HG02623 (cell line): ENCODE results near the gene HNRNPUL1.
"Not testable (repeated sequence)": the region's sequence is repeated elsewhere in the genome, so short reads cannot be mapped to it uniquely, and the experiment has no call there.

ENCODE experiments used
- ATAC-seq: cut with Tn5 transposase; IDR thresholded peaks from one replicate; pipeline ENCODE4 v1.9.1; 2021; ENCODE audit warnings: moderate library complexity; ENCODE audit not compliant: unreplicated experiment

HNRNPUL1 gene

GRCh38 chr19:41263850-41264580 lies at the start of gene HNRNPUL1:
Gene HNRNPUL1, plus strand, starts transcription at chr19:41264372. Its CDS starts 132 bp downstream, at chr19:41264504.
- peak; percentile 63 for ATAC-seq

- ATAC-seq = no peak
These were observed 46.4 kb upstream of the HNRNPUL1 start for GRCh38 chr19:41217741-41218140.

GRCh38 chr19:41218249-41218614 lies 45.9 kb upstream of the HNRNPUL1 start:
- no peak for ATAC-seq

- ATAC-seq = no peak
These were observed 45.3 kb upstream of the HNRNPUL1 start, which contains the start of gene AXL for GRCh38 chr19:41218615-41219507. Gene AXL, plus strand, starts transcription at chr19:41219223. Its CDS starts 170 bp downstream, at chr19:41219393.

- no peak for ATAC-seq
These were observed 44.1 kb upstream of the HNRNPUL1 start for GRCh38 chr19:41219924-41220567.

- no peak for ATAC-seq
These were observed 43.4 kb upstream of the HNRNPUL1 start for GRCh38 chr19:41220811-41221210.

- ATAC-seq = no peak
These were observed 42.5 kb upstream of the HNRNPUL1 start for GRCh38 chr19:41221514-41222205.

- no peak for ATAC-seq
These were observed 41.9 kb upstream of the HNRNPUL1 start for GRCh38 chr19:41222240-41222639.

- no peak for ATAC-seq
These were observed 40.5 kb upstream of the HNRNPUL1 start for GRCh38 chr19:41223431-41224234.

- ATAC-seq = no peak
These were observed 39.5 kb upstream of the HNRNPUL1 start for GRCh38 chr19:41224632-41225031.

GRCh38 chr19:41225238-41226052 lies 38.7 kb upstream of the HNRNPUL1 start:
- ATAC-seq = no peak

- ATAC-seq = no peak
These were observed 37.9 kb upstream of the HNRNPUL1 start for GRCh38 chr19:41226053-41226873.

GRCh38 chr19:41226874-41227390 lies 37.2 kb upstream of the HNRNPUL1 start:
- ATAC-seq = no peak

- ATAC-seq = no peak
These were observed 35.7 kb upstream of the HNRNPUL1 start for GRCh38 chr19:41228486-41228885.

- ATAC-seq = not testable (repeated sequence)
These were observed 34.8 kb upstream of the HNRNPUL1 start for GRCh38 chr19:41229338-41229737.

- ATAC-seq = no peak
These were observed 33.9 kb upstream of the HNRNPUL1 start for GRCh38 chr19:41230067-41230857.

- no peak for ATAC-seq
These were observed 31.5 kb upstream of the HNRNPUL1 start for GRCh38 chr19:41232686-41233085.
